ENCODE data around the gene MICAL3. TPM values are rescaled to one million over a fixed set of nuclear protein-coding genes. Genes with fewer than 3 reads are reported as not detected.

MICAL3 gene
- total and polyA plus RNA-seq, 2 experiments from 2014 or later = 6.1 to 25.1 TPM

DNA sequence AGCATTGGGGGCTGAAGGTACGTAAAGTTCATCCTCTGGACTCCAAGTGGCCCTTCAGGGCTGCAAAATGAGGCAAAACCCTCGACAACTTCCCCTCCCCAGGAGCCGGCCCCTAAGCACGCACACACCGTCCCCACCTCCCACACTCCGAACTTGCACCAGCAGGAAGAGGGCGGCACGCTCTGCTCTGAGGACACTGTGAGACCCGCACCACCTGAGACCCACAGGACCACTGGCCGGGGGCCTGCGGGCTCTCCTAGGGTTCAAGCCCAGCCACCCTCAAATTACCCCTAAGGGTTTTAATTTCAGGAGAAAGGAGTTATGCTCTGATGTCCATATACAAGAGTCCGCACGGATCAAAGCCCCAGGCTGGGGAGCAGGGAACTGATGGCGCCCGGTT lies 200.4 kb downstream of the MICAL3 start:
- no peak for DNase-seq
- no peaks in the 10 kb centered on the region for H3K9me3 ChIP-seq (ENCODE audit: low read depth)
- H2AFZ ChIP-seq = no peak overlapping the region
- WGBS, 2 experiments (ENCODE audit: low coverage in 1 of 2, low lambda C conversion rate in 2 of 2, missing lambda C conversion rate in 2 of 2) = 91 to 92% methylated on average over 12 to 15 of the region's 15 CpGs
- no peak overlapping the region for H3K27ac ChIP-seq
- H3K4me2 ChIP-seq (ENCODE audit: unreplicated experiment) = no peak overlapping the region
- H3K79me2 ChIP-seq (ENCODE audit: insufficient read depth) = no peaks in the 10 kb centered on the region
- in situ Hi-C loops (cut with MboI) = no loop called here
- no peak overlapping the region for H3K9ac ChIP-seq
- no peaks in the 10 kb centered on the region; the same call in 1 of the 2 replicates for H3K36me3 ChIP-seq (ENCODE audit: low read depth)
- H3K4me3 ChIP-seq = no peak overlapping the region
- H3K27me3 ChIP-seq (replicated peaks; ENCODE audit: insufficient read depth) = no peaks in the 10 kb centered on the region
- H3K4me1 ChIP-seq (ENCODE audit: insufficient read depth) = no peaks in the 10 kb centered on the region
- no peaks in the 10 kb centered on the region for H3F3A ChIP-seq (ENCODE audit: insufficient read depth)
- no peaks in the 10 kb centered on the region for H4K20me1 ChIP-seq (ENCODE audit: insufficient read depth)
- H3K9me2 ChIP-seq (ENCODE audit: insufficient read depth) = no peaks in the 10 kb centered on the region
- TF ChIP-seq EZH2 (IDR thresholded peaks at IDR 0.05; ENCODE audit: insufficient read depth, poor library complexity, severe bottlenecking) (no peak), EZH2phosphoT487 (IDR thresholded peaks at IDR 0.05; ENCODE audit: insufficient read depth, low read depth) (no peak)

DNA sequence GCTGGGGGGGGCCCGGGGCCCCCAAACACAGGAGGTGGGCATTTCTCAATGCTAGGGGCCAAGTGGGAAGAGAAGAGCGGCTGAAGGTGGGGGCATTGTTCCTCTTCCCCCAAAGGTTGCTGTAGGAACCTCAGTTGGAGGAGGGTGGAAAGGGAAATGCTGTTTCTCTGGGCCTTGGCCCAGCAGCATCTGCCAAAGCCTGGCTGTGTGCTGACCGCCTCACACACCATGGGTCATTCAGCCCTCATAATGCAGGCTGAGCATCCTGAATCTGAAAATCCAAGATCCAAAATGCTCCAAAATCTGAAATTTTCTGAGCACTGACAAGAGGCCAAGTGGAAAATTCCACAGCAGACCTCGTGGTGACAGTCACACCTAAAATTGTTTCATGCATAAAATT lies 201.1 kb downstream of the MICAL3 start:
- WGBS, 2 experiments (ENCODE audit: low coverage in 1 of 2, low lambda C conversion rate in 2 of 2, missing lambda C conversion rate in 2 of 2) = 86 to 90% methylated on average over 4 of the region's 4 CpGs

DNA sequence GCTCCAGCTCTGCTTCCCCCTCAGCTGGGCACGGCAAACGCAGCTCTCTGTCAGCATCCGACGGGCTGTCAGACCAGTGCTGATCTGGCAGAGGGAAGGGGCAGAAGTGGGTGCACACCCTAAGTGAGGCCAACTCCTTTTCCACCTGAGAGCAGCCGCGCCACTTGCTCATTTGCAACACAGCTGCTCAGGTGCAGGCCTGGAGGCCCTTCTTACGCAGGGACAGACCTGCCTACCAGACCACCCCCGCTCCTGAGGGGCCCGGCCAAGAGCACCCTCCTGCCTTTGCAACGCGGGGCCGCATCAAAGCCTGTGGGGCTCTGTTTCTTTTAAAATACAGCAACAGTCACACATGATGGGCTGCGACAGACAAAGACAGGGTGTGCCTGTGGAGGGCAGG lies 202.3 kb downstream of the MICAL3 start:
- Histone ChIP-seq H3K4me1 (ENCODE audit: insufficient read depth) (no peaks in the 10 kb centered on the region), H3K9me2 (ENCODE audit: insufficient read depth) (no peaks in the 10 kb centered on the region), H3K4me2 (ENCODE audit: unreplicated experiment) (no peak overlapping the region), H3K9me3 (ENCODE audit: low read depth) (no peaks in the 10 kb centered on the region), H4K20me1 (ENCODE audit: insufficient read depth) (no peaks in the 10 kb centered on the region), H3K79me2 (ENCODE audit: insufficient read depth) (no peaks in the 10 kb centered on the region), H3K9ac (no peak overlapping the region), H3F3A (ENCODE audit: insufficient read depth) (no peaks in the 10 kb centered on the region), H3K27me3 (replicated peaks; ENCODE audit: insufficient read depth) (no peaks in the 10 kb centered on the region), H2AFZ (no peak overlapping the region), H3K4me3 (no peak overlapping the region), H3K27ac (no peak overlapping the region), H3K36me3 (ENCODE audit: low read depth) (no peaks in the 10 kb centered on the region)
- in situ Hi-C loops (cut with MboI) = no loop called here
- DNase-seq = no peak
- WGBS, 2 experiments (ENCODE audit: low coverage in 1 of 2, low lambda C conversion rate in 2 of 2, missing lambda C conversion rate in 2 of 2) = 95% methylated on average over 10 to 13 of the region's 13 CpGs
- TF ChIP-seq EZH2 (IDR thresholded peaks at IDR 0.05; ENCODE audit: insufficient read depth, poor library complexity, severe bottlenecking) (no peak), EZH2phosphoT487 (IDR thresholded peaks at IDR 0.05; ENCODE audit: insufficient read depth, low read depth) (no peak)

More for the DNA sequence above, 201.1 kb downstream of the MICAL3 start:
- Histone ChIP-seq H3K79me2 (ENCODE audit: insufficient read depth) (no peaks in the 10 kb centered on the region), H3K9me3 (ENCODE audit: low read depth) (no peaks in the 10 kb centered on the region), H3F3A (ENCODE audit: insufficient read depth) (no peaks in the 10 kb centered on the region), H3K27ac (no peak overlapping the region), H3K4me1 (ENCODE audit: insufficient read depth) (no peaks in the 10 kb centered on the region), H3K27me3 (replicated peaks; ENCODE audit: insufficient read depth) (no peaks in the 10 kb centered on the region), H3K4me2 (ENCODE audit: unreplicated experiment) (no peak overlapping the region), H3K9ac (no peak overlapping the region), H3K36me3 (ENCODE audit: low read depth) (no peaks in the 10 kb centered on the region; the same call in 1 of the 2 replicates), H3K4me3 (no peak overlapping the region), H4K20me1 (ENCODE audit: insufficient read depth) (no peaks in the 10 kb centered on the region), H3K9me2 (ENCODE audit: insufficient read depth) (no peaks in the 10 kb centered on the region), H2AFZ (no peak overlapping the region)
- no peak for DNase-seq
- TF ChIP-seq EZH2 (IDR thresholded peaks at IDR 0.05; ENCODE audit: insufficient read depth, poor library complexity, severe bottlenecking) (no peak), EZH2phosphoT487 (IDR thresholded peaks at IDR 0.05; ENCODE audit: insufficient read depth, low read depth) (no peak)
- in situ Hi-C loops (cut with MboI) = no loop called here

DNA sequence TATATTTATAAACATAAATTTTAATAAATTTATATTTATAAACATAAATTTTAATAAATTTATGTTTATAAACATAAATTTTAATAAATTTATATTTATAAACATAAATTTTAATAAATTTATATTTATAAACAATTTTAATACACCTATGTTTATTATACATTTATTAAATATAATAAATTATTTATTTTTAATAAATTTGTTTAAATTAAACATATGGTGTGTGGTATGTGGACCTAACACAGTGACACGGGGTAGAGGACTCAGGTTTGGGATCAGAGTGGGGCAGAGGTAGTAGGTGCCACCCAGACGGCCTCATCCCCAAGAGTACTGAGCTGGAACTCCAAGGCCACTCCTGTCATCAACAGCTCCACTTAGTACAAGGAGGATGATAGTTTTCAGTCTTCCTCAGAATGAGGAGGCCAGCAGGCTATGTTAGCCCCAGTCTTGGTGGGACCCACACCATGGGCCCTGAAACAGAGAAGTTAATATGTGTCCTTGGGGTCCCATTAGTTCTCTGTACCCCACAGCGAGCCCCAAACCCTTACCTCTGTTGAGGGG lies 203.4 kb downstream of the MICAL3 start:
- no peak for DNase-seq
- no peaks in the 10 kb centered on the region for H3K79me2 ChIP-seq (ENCODE audit: insufficient read depth)
- H3K9me3 ChIP-seq (ENCODE audit: low read depth) = no peaks in the 10 kb centered on the region
- no peaks in the 10 kb centered on the region for H3K27me3 ChIP-seq (replicated peaks; ENCODE audit: insufficient read depth)
- H4K20me1 ChIP-seq (ENCODE audit: insufficient read depth) = no peaks in the 10 kb centered on the region
- H3K27ac ChIP-seq = no peak overlapping the region
- H2AFZ ChIP-seq = no peak overlapping the region
- H3K4me2 ChIP-seq (ENCODE audit: unreplicated experiment) = no peak overlapping the region
- no peak overlapping the region for H3K9ac ChIP-seq
- WGBS, 2 experiments (ENCODE audit: low coverage in 1 of 2, low lambda C conversion rate in 2 of 2, missing lambda C conversion rate in 2 of 2) = 96 to 99% methylated on average over 3 of the region's 3 CpGs
- H3K36me3 ChIP-seq (ENCODE audit: low read depth) = no peaks in the 10 kb centered on the region
- no peak for TF ChIP-seq EZH2phosphoT487 (IDR thresholded peaks at IDR 0.05; ENCODE audit: insufficient read depth, low read depth)
- TF ChIP-seq EZH2 (IDR thresholded peaks at IDR 0.05; ENCODE audit: insufficient read depth, poor library complexity, severe bottlenecking) = no peak
- no peaks in the 10 kb centered on the region for H3K9me2 ChIP-seq (ENCODE audit: insufficient read depth)
- no peaks in the 10 kb centered on the region for H3F3A ChIP-seq (ENCODE audit: insufficient read depth)
- no peak overlapping the region for H3K4me3 ChIP-seq
- in situ Hi-C loops (cut with MboI) = no loop called here
- H3K4me1 ChIP-seq (ENCODE audit: insufficient read depth) = no peaks in the 10 kb centered on the region

DNA sequence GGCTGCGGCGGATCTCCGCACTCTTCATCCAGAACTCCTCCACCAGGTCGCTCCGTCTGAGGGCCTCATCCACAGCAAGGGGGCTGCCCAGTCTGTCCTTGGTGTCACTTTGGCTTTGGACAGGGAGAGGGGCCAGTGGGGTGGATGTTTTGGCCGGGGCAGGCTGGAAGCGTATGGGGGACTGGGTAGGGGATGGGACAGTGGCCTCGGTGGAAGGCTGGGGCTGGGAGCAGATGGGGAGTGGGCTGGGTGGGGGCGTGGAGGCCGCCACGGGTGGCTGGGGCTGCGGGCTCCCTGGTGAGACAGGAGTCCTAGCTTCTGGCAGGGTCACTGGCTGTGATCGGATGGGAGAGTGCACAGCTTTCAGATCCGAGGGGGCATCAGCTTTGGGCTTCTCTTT lies 205.7 kb downstream of the MICAL3 start:
- Histone ChIP-seq H3K36me3 (ENCODE audit: low read depth) (no peaks in the 10 kb centered on the region), H3K4me3 (no peak overlapping the region), H3K9me3 (ENCODE audit: low read depth) (no peaks in the 10 kb centered on the region), H3K4me2 (ENCODE audit: unreplicated experiment) (no peak overlapping the region), H4K20me1 (ENCODE audit: insufficient read depth) (no peaks in the 10 kb centered on the region), H3K79me2 (ENCODE audit: insufficient read depth) (no peaks in the 10 kb centered on the region), H3K9ac (no peak overlapping the region), H3K4me1 (ENCODE audit: insufficient read depth) (no peaks in the 10 kb centered on the region), H3K27me3 (replicated peaks; ENCODE audit: insufficient read depth) (no peaks in the 10 kb centered on the region), H3K9me2 (ENCODE audit: insufficient read depth) (no peaks in the 10 kb centered on the region), H3F3A (ENCODE audit: insufficient read depth) (no peaks in the 10 kb centered on the region), H2AFZ (no peak overlapping the region), H3K27ac (no peak overlapping the region)
- DNase-seq = no peak
- WGBS, 2 experiments (ENCODE audit: low coverage in 1 of 2, low lambda C conversion rate in 2 of 2, missing lambda C conversion rate in 2 of 2) = 93% methylated on average over 7 to 14 of the region's 14 CpGs
- in situ Hi-C loops (cut with MboI) = no loop called here
- no peak for TF ChIP-seq EZH2phosphoT487 (IDR thresholded peaks at IDR 0.05; ENCODE audit: insufficient read depth, low read depth)
- no peak for TF ChIP-seq EZH2 (IDR thresholded peaks at IDR 0.05; ENCODE audit: insufficient read depth, poor library complexity, severe bottlenecking)

Data from GM23248 (cell line).